ENCODE results near the gene RETN.
A peak's percentile ranks its signal among the peaks of the same experiment; 100 is the strongest.

The RETN gene

GRCh38 chr19:7668842-7669241 is at the start of gene RETN:
Gene RETN (plus strand): TSS chr19:7669049. CDS start chr19:7669327, 278 bp downstream.
- Mint-ChIP-seq H3K36me3 (ENCODE audit: low read depth) (no peaks in the 10 kb centered on the region), H3K4me1 (peaks cover 10% of the 10 kb centered on the region), H3K27ac (no peak within 1 kb of the TSS), H3K27me3 (ENCODE audit: low read depth) (peaks cover 54% of the 10 kb centered on the region), H3K4me3 (peak within 1 kb of the TSS; percentile 42 to 61 (median 53)), H3K9me3 (peaks cover 3% of the 10 kb centered on the region)
- no peak for TF ChIP-seq CTCF (IDR thresholded peaks at IDR 0.05; ENCODE audit: unreplicated experiment in 3 of 3)

- H3K9me3 Mint-ChIP-seq, result no peaks in the 10 kb centered on the region
- H3K4me1 Mint-ChIP-seq, result no peaks in the 10 kb centered on the region
- H3K36me3 Mint-ChIP-seq (ENCODE audit: low read depth), result peaks cover 26% of the 10 kb centered on the region
- H3K27ac Mint-ChIP-seq, result no peak overlapping the region
- no peaks in the 10 kb centered on the region for H3K27me3 Mint-ChIP-seq (ENCODE audit: low read depth)
- H3K4me3 Mint-ChIP-seq, result no peak overlapping the region
- no peak for TF ChIP-seq CTCF (IDR thresholded peaks at IDR 0.05; ENCODE audit: unreplicated experiment in 3 of 3)
Measured at GRCh38 chr19:7619671-7620441, 49.0 kb upstream of the RETN start.

- Mint-ChIP-seq H3K4me1 (no peaks in the 10 kb centered on the region), H3K27ac (no peak overlapping the region), H3K4me3 (no peak overlapping the region), H3K9me3 (no peaks in the 10 kb centered on the region), H3K27me3 (ENCODE audit: low read depth) (no peaks in the 10 kb centered on the region), H3K36me3 (ENCODE audit: low read depth) (peaks cover 26% of the 10 kb centered on the region)
- TF ChIP-seq CTCF (IDR thresholded peaks at IDR 0.05; ENCODE audit: unreplicated experiment in 3 of 3), result no peak
Measured at GRCh38 chr19:7620442-7621412, 48.1 kb upstream of the RETN start.

DNA sequence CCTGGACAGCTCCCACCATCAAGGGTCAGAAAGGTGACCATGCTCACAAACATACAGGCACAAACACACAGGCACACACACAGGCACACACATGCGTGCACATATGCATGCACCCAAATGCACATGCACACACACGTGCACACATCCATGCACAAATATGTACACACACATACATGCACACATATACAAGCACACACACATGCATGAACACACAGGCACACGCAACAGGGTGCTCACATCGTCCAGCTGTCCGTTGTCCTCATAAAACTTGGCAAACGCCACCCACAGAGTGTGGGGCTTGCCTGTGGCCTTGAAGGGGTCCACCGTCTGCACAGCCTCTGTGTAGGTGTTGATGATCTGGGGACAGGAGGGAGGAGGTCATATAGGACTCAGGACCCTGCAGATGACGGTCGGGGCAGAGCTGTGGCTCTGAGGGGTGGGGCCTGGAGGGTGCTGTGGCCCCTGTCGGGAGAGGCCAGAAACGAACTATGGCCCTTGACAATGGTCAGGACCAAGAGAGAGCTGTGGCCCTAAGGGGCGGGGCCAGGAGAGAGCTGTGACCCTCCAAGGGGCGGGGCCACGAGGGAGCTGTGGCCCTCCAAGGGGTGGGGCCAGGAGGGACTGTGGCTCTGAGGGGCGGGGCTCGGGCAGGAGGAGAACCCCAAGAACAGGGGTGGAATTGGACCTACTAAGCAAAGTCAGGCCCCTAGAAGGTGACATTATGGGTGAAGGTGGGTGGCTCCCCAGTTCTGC is 45.7 kb upstream of the RETN start:
- Mint-ChIP-seq H3K4me1 (no peaks in the 10 kb centered on the region), H3K4me3 (no peak overlapping the region), H3K27ac (no peak overlapping the region), H3K27me3 (ENCODE audit: low read depth) (no peaks in the 10 kb centered on the region), H3K36me3 (ENCODE audit: low read depth) (peaks cover 29% of the 10 kb centered on the region), H3K9me3 (no peaks in the 10 kb centered on the region)
- TF ChIP-seq CTCF (IDR thresholded peaks at IDR 0.05; ENCODE audit: unreplicated experiment in 3 of 3), result no peak

DNA sequence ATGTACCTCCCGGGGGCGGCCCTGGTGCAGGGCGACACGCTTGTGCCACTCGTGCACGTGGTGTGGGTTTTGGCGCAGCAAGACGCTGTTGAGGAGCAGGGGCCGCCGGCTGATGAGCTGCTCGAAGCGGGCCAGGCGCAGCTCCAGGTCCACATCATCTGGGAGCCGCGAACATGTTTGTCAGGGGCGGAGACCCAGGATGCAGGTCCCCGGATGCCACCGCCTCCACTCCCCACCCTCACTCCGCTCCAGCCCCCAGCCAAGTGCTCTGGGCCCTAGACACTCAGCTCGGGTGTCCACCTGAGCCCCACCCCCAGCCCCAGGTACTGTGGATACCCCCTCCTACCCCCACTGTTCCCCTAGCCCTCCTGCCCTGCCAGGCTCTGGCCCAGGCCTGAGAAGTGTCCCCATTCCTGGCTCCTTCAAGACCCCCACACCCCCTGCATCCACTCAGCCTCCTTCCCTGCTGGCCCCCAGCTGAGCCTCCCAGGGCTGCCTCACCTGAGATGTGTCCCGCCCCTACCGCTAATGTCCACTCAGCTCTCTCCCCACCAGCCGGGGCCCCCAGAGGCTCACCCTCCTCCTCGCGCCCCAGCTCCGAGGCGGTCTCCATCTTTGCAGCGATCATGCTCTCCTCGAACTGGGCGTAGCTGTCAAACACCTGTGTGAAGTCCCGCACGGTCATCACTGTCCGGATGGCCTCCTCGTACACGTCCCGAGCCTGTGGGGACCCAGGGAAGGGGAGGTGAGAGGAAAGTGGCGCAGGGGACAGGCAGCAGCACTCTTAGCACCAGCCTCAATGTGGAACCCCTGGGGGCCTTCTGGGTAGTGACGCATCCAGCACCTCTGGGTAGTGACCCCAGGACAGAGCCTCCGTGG is 44.9 kb upstream of the RETN start:
- no peaks in the 10 kb centered on the region for H3K27me3 Mint-ChIP-seq (ENCODE audit: low read depth)
- TF ChIP-seq CTCF (IDR thresholded peaks at IDR 0.05; ENCODE audit: unreplicated experiment in 3 of 3), result no peak
- H3K4me1 Mint-ChIP-seq, result peaks cover 8% of the 10 kb centered on the region
- no peak overlapping the region for H3K27ac Mint-ChIP-seq
- no peak overlapping the region for H3K4me3 Mint-ChIP-seq
- peaks cover 21% of the 10 kb centered on the region for H3K36me3 Mint-ChIP-seq (ENCODE audit: low read depth)
- no peaks in the 10 kb centered on the region for H3K9me3 Mint-ChIP-seq

Measured in nephron (organoid).